Upper lobe of left lung (tissue), 4 donors: Measurements from ENCODE around the gene SYNE2.

ENCODE experiments used
- CTCF ChIP-seq, 6 experiments: fragments of 450-650 bp in 4 of 6; fragments of 200-600 bp in 2 of 6; sonication (generic) in 2 of 6; IDR thresholded peaks; one replicate each; pipeline ENCODE4 v1.5.1; 2016 to 2019; ENCODE audit warnings: antibody characterized with exemption in 6 of 6
- EP300 ChIP-seq, 4 donors: sonication (generic); formaldehyde crosslinking; IDR thresholded peaks; one replicate each; pipeline ENCODE4 v1.5.1; 2017; ENCODE audit warnings: antibody characterized with exemption in 4 of 4, control low read depth in 2 of 4
- POLR2A ChIP-seq, 4 donors: fragments of 450-650 bp; IDR thresholded peaks; one replicate each; pipeline ENCODE4 v1.5.1; 2016 to 2017; ENCODE audit warnings: antibody characterized with exemption in 4 of 4, mild to moderate bottlenecking in 2 of 4
- POLR2AphosphoS5 ChIP-seq, 2 donors: sonication (generic); formaldehyde crosslinking; IDR thresholded peaks; one replicate each; pipeline ENCODE4 v1.5.1; 2017; ENCODE audit warnings: antibody characterized with exemption in 2 of 2

GRCh38 chr14:64233531-64234190 lies 380.9 kb downstream of the SYNE2 start:
- TF ChIP-seq CTCF (IDR thresholded peaks at IDR 0.05): no peak
- TF ChIP-seq POLR2AphosphoS5 (IDR thresholded peaks at IDR 0.05): no peak
- no peak for TF ChIP-seq EP300 (IDR thresholded peaks at IDR 0.05)
- no peak for TF ChIP-seq POLR2A (IDR thresholded peaks at IDR 0.05)
